GM19324 (cell line): Measurements from ENCODE around the gene ZNF407.
A peak's percentile ranks its signal among the peaks of the same experiment; 100 is the strongest.

Source experiments
- ATAC-seq: cut with Tn5 transposase; IDR thresholded peaks from one replicate; pipeline ENCODE4 v1.9.1; 2021; ENCODE audit warnings: mild to moderate bottlenecking, moderate library complexity; ENCODE audit not compliant: unreplicated experiment, low FRiP score

ZNF407 gene

DNA sequence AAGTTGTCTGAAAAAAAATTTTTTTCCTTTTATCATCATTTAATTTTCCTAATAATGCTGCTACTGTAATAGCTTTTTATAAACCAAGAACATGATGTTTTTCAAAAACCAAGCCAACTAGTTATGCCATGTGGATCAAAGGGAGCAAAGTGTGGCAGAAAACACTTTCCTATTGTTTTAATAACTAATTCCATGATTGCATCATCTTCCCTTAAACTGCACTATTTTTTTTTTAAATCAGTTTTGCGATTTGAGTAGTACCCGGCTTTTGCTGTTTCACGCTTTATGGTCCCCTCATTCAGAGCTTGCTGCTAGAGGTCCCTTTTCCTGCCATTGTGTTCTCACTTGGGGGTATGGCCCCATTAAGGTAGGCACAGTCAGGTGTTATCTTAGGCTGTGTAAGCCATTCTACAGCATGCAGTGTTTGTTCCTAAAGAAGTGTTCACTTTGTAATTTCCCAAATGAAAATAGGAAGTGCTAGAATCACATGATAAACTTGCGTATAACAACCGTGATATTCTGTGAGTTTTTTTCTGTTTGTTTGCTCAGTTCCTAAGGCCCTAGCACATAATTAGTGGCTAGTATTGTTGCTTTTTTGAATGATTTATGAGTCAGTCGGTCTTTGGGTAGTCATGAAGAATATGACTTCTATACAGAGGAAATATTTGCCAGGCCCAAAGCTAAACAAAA is 385.4 kb downstream of the ZNF407 start:
- ATAC-seq = no peak

- no peak for ATAC-seq
Measured at GRCh38 chr18:74989134-74989533, 391.5 kb downstream of the ZNF407 start.

DNA sequence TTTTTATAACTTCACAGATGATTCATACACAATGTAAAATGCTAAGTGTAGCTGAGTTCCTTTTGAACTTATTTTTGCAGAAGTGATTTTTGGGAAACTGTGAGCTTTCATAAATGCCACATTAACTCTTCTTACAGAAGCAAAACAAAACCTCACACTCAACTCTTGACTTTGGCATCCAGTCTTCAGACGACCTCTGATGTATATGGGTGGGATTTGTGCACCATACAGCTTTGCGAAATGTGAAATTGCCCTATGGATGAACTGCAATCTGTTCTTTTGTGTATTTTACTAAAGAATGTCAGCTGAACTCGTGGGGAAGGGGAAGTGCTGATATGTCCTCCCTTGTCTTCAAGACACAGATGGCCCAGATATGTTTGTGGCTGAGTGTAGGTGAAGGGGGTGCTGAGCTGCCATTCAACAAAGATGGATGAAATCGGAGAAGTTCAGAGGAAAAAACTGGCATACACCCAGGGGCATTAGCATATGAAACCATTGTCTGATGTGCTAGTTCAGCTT is 393.0 kb downstream of the ZNF407 start:
- ATAC-seq = no peak

DNA sequence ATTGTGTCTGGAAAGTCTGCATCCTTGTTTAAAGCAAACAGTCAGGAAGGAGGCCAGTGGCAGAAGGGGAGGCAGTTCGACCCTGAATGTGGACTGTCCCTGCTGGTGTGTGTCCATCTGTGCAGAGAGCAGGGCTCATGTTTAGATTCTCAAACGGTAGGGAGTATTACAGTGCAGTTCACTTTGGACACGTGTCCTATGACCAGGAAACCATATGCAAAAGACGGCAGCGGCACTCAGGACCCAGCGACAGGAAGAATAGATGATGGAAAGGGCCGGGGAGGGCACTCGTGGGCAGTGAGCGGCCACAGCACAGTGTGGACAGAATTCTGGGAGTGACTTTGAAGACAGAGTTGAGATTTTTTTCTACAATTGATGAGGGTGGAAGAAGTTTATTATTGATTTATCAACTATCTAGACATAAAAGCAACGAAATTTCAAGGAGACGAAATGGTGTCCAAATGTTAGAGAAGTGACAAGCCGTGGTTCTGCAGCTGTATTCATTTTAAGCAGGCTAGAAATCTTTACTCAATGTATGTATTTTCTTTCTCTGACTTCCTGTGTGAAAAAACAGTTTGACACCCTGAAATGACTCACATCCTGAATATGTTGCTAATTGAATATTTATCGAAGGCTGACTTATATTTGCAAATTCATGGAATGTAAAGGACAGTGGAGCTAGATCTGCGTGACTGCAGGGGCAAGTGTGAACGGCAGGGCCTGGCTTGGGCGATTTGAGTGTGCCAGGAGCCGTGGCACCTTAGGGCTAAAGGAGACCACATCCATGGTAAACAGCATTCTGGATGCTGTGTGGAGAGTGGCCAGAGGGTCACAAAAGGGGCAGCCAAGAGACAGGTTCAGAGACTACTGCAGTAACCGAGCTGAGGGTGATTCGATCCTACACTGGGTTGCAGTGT is 397.1 kb downstream of the ZNF407 start:
- peak; percentile 90 for ATAC-seq

GRCh38 chr18:74995419-74995736 is 397.7 kb downstream of the ZNF407 start:
- ATAC-seq = no peak

DNA sequence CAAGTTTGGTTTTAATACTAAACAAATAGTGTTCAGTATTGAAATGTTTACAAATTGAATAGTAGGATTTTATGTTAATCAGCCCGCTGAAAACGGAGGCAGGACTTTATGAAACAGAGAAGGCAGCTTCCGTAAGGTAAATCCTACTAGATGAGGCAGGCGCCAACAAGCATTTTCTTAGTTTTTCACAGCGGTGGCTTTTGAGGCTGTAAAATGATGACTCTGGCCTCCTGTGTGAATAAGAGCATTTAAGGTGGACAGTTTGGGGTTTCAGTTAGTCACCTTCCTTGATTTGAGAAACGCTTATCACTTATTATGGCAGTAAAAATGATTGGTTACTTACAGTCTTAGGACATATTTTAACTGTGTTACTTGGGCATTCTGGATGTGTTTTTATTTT is 398.4 kb downstream of the ZNF407 start:
- no peak for ATAC-seq

- ATAC-seq = no peak
Measured at GRCh38 chr18:74996996-74997395, 399.3 kb downstream of the ZNF407 start.

DNA sequence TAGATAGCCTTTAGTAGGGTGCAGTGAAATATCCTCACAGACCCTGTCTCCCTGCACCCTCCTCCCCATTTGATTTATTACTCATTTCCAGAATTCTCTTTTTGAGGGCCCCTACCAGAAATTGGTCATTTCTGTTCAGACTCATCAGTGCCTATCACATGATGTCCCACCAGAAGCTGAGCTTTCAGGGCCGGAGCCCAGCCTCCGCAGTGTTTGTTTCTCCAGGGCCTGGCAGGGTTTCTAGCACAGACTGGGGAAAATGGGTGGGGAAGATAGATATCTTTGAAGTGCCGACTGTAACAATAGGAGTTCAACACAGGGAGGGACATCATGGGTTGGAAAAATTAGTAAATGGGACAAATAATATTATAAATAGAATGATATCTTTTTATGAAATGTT is 403.2 kb downstream of the ZNF407 start:
- no peak for ATAC-seq

DNA sequence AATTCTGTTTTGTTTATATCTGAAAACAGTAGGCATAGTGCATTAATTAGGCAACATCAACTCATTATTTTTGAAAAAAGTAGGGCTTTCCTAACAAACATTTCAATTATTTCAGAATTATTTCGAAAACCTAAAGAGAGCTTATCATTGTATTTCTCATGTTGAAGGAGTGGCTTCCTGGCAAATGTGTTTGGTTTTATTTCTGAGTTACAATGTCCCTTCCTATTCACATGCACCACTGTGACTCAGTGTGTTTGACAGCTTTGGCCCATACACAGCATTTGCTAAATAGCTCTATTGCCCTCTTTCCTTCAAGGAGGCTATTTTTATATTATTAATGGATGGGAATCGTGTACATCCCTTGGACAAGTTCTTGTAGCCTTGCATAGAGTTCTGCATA is 405.4 kb downstream of the ZNF407 start:
- ATAC-seq = no peak

- ATAC-seq = no peak
Measured at GRCh38 chr18:75003764-75004690, 406.4 kb downstream of the ZNF407 start.

DNA sequence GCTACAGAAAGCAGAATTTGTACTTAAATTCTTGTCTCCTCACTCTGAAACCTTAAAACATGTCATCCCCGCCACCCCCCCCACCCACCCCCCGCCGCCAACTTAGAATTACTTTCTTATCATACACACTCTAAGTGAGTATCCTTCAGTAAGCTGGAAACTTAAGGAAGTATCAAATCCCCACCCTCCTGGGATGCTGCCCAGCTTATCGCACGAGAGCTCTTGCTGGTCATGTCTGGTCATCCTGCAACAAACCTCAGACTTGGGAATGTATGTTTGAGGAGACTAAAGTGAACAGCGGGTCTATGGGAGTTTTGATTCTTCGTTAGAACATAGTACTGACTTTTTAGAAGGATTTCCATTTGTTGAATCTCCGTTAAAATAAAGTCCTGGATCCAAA is 408.0 kb downstream of the ZNF407 start:
- no peak for ATAC-seq

GRCh38 chr18:75008186-75008585 is 410.5 kb downstream of the ZNF407 start:
- no peak for ATAC-seq

- no peak for ATAC-seq
Measured at GRCh38 chr18:75009296-75009695, 411.6 kb downstream of the ZNF407 start.

DNA sequence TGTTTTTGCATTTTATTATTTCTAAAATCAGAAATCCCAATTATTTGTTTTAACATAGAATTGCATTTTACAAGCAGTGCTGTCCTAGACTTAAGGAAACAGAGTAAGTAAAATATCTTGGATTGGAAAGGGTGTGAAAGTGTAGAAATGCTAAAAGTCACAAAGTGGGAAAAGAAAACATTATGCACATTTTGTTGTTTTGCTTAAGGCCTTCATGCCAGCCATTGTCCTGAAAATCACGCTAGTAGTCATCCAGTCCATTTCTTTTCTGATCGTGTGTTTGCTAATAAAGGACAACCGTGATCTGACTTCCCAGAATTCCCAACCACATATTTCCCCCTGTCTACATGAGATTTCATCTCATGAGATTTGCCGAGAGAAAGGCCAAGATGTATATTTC is 412.2 kb downstream of the ZNF407 start:
- no peak for ATAC-seq

- no peak for ATAC-seq
Measured at GRCh38 chr18:75010278-75010677, 412.6 kb downstream of the ZNF407 start.

DNA sequence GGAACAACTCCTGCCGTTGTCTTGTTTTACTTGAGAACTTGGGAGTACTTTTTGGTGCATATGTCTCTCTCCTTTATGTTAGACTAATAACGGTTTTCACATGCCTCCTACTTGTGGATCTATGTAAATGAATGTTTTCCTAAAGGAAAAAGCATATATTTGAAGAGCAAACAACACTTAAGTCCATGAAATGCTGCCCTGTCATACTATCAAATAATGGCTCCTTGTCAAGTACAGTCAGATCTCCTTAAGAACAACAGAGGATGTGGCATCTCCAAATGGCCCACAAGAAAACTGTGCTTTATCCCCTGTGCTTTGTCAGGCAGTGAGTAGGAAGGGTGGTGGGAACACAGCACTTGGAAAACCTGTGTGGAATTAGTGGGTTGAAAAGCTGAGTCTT is 413.0 kb downstream of the ZNF407 start:
- ATAC-seq = no peak

GRCh38 chr18:75016025-75016717 is 418.5 kb downstream of the ZNF407 start:
- peak; percentile 76 for ATAC-seq

- no peak for ATAC-seq
Measured at GRCh38 chr18:75023473-75023872, 425.8 kb downstream of the ZNF407 start.

DNA sequence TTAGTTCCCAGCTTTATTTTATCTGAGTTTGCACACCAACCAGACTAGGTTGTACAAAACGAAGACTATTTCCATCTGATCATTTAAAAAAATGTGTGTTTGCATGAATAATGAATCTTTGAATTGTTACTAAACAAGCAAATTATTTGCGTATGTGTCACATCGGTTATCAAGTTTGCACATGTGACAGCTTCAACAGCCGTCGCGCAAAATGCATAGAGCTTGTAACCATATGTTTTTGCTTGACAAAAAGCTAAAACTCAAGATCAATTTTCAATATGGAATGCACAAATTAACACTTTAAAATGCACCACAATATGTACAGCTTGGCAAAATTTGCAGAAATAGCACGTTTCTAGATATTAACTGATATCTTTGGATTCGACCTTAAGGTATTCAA is 427.2 kb downstream of the ZNF407 start:
- no peak for ATAC-seq

DNA sequence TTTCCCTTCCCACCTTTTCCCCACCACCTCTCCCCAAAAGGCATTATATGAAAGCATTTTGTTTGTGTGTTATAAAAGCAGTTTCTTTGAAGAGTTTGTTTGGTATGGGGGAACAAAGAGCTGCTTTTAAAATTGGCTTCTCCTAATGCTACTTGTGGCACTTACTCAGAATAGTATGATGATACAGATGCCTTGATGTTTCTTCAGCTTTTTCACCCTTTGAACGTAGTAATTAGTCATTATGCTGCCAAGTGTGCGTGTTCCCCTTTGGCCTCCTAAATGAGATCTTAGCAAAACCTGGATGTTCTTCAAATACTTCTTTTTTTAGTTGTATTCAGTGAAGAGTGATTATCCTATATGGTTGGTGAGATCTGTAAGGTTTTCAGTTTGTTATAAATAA is 427.9 kb downstream of the ZNF407 start:
- no peak for ATAC-seq
